Heart left ventricle (tissue), 13 donors: Measurements from ENCODE around the gene LIG1.
"Not testable (repeated sequence)": the region's sequence is repeated elsewhere in the genome, so short reads cannot be mapped to it uniquely, and the experiment has no call there.

Experiments used
- CTCF ChIP-seq, 12 donors: fragments of 200-600 bp; sonication (generic) in 4 of 12; IDR thresholded peaks; one replicate each; pipeline versions ENCODE4 v1.5.0 to v1.8.0; 2018 to 2022; ENCODE audit warnings: antibody characterized with exemption in 12 of 12, mild to moderate bottlenecking in 5 of 12
- POLR2A ChIP-seq, 2 donors: fragments of 450-650 bp; IDR thresholded peaks; one replicate each; pipeline ENCODE4 v1.6.1; 2017; ENCODE audit warnings: antibody characterized with exemption in 2 of 2, mild to moderate bottlenecking in 2 of 2, moderate library complexity in 2 of 2
- donor health status: ischemic (EF 13 %, LVEDD 7.1; RV severe dilation, severe dysfunction).
- donor health status: DM: no; HTN: yes; CAD: no.
- donor health status: DM: no; HTN: no; CAD: no.
- donor health status: ischemic (EF 25% LVEDD 6.9; RV normal size, moderate dysfunction).
- donor health status: ischemic (EF 25% LVEDD 5.7; RV mildly dilated, moderate dysfunction).
- donor health status: ischemic (EF 35%, LVEDD 5.7; RV mildly dilated, moderate dysfunction).
- donor health status: nonischemic (EF 11% LVEDD 7.7; RV severe dilation, severe dysfunction).
- donor health status: DM: yes; HTN: yes; CAD: no.
- donor health status: PGD.
- donor health status: ischemic (EF 29% LVEDD 5.4; RV normal size, mild dysfunction).
- donor health status: nonischemic (EF 23%, LVEDD 6.1; RV moderate dilation, normal function).

- not testable (repeated sequence) for TF ChIP-seq CTCF, POLR2A (IDR thresholded peaks at IDR 0.05)
Measured at GRCh38 chr19:48091111-48091718, 78.9 kb downstream of the LIG1 start.
